Fibroblast of peridontal ligament (primary cell): ENCODE results near the gene POLR1A.

Experiments
- DNase-seq: peaks from one replicate; pipeline ENCODE4 v3.0.0-alpha.2; 2010; ENCODE audit errors: extremely low read depth

Gene POLR1A

GRCh38 chr2:86097114-86097896 lies 8.4 kb downstream of the POLR1A start:
- no peak for DNase-seq

GRCh38 chr2:86094229-86094628 lies 11.5 kb downstream of the POLR1A start:
- no peak for DNase-seq

GRCh38 chr2:86087936-86088850 lies 17.5 kb downstream of the POLR1A start:
- DNase-seq: no peak

GRCh38 chr2:86082756-86083155 lies 22.9 kb downstream of the POLR1A start:
- DNase-seq: no peak

- DNase-seq: no peak
Observed at GRCh38 chr2:86081724-86082123, 24.0 kb downstream of the POLR1A start.

- peak; percentile 68 for DNase-seq
Observed at GRCh38 chr2:86079981-86080911, 25.4 kb downstream of the POLR1A start.

GRCh38 chr2:86078774-86079545 lies 26.7 kb downstream of the POLR1A start:
- DNase-seq: peak; percentile 66

- DNase-seq: no peak
Observed at GRCh38 chr2:86075886-86076285, 29.8 kb downstream of the POLR1A start.

- DNase-seq: no peak
Observed at GRCh38 chr2:86074811-86075210, 30.9 kb downstream of the POLR1A start.

GRCh38 chr2:86074256-86074655 lies 31.4 kb downstream of the POLR1A start:
- no peak for DNase-seq

- no peak for DNase-seq
Observed at GRCh38 chr2:86073225-86073624, 32.5 kb downstream of the POLR1A start.

GRCh38 chr2:86072271-86072858 lies 33.3 kb downstream of the POLR1A start:
- DNase-seq: peak; percentile 85

- no peak for DNase-seq
Observed at GRCh38 chr2:86070868-86071267, 34.8 kb downstream of the POLR1A start.

- no peak for DNase-seq
Observed at GRCh38 chr2:86069783-86070339, 35.8 kb downstream of the POLR1A start.

- peak; percentile 53 for DNase-seq
Observed at GRCh38 chr2:86069091-86069685, 36.5 kb downstream of the POLR1A start.

- no peak for DNase-seq
Observed at GRCh38 chr2:86068648-86069047, 37.0 kb downstream of the POLR1A start.

- DNase-seq: no peak
Observed at GRCh38 chr2:86068136-86068588, 37.5 kb downstream of the POLR1A start.

GRCh38 chr2:86066915-86067314 lies 38.8 kb downstream of the POLR1A start:
- no peak for DNase-seq

GRCh38 chr2:86066007-86066578 lies 39.6 kb downstream of the POLR1A start:
- no peak for DNase-seq
